Stimulated activated memory B cell treated with anti-CD40 and anti-IgM and Interleukin-4, amounts not matched to agents 10 μg/mL and 1 μg/mL and 100 μg/mL, for 72 hours (primary cell): ENCODE data around the gene PDGFD.

Source experiments
- ATAC-seq: fragments of 150-1000 bp; cut with Tn5 transposase; 2 replicates; pipeline ENCODE4 v1.10.0; 2021
- H3K27ac Mint-ChIP-seq: one replicate; pipeline ENCODE4 v1.8.0; 2022; ENCODE audit warnings: mild to moderate bottlenecking, mixed read lengths
- H3K27me3 Mint-ChIP-seq: one replicate; pipeline ENCODE4 v1.8.0; 2022; ENCODE audit warnings: mixed read lengths
- H3K36me3 Mint-ChIP-seq: one replicate; pipeline ENCODE4 v1.8.0; 2022; ENCODE audit warnings: mixed read lengths
- H3K4me1 Mint-ChIP-seq: one replicate; pipeline ENCODE4 v1.8.0; 2022; ENCODE audit warnings: mixed read lengths
- H3K4me3 Mint-ChIP-seq: one replicate; pipeline ENCODE4 v1.8.0; 2022; ENCODE audit warnings: mild to moderate bottlenecking, moderate library complexity, mixed read lengths
- H3K9me3 Mint-ChIP-seq: one replicate; pipeline ENCODE4 v1.8.0; 2022; ENCODE audit warnings: mixed read lengths

The PDGFD gene

GRCh38 chr11:104164028-104164520 lies at the start of gene PDGFD:
PDGFD (minus strand) TSS chr11:104164147.
- ATAC-seq = peak; percentile 86
- no peaks in the 10 kb centered on the region for H3K9me3 Mint-ChIP-seq
- H3K27ac Mint-ChIP-seq = no peak within 1 kb of the TSS
- peaks cover 6% of the 10 kb centered on the region for H3K4me1 Mint-ChIP-seq
- no peaks in the 10 kb centered on the region for H3K36me3 Mint-ChIP-seq
- H3K27me3 Mint-ChIP-seq = peaks cover 25% of the 10 kb centered on the region
- H3K4me3 Mint-ChIP-seq = peak within 1 kb of the TSS; percentile 77

GRCh38 chr11:104206936-104207335 lies 43.0 kb upstream of the PDGFD start:
- peaks cover 3% of the 10 kb centered on the region for H3K9me3 Mint-ChIP-seq
- no peak overlapping the region for H3K27ac Mint-ChIP-seq
- H3K4me1 Mint-ChIP-seq = no peaks in the 10 kb centered on the region
- H3K36me3 Mint-ChIP-seq = no peaks in the 10 kb centered on the region
- H3K4me3 Mint-ChIP-seq = no peak overlapping the region
- ATAC-seq = no peak
- no peaks in the 10 kb centered on the region for H3K27me3 Mint-ChIP-seq

- Mint-ChIP-seq H3K36me3 (no peaks in the 10 kb centered on the region), H3K9me3 (no peaks in the 10 kb centered on the region), H3K27ac (no peak overlapping the region), H3K27me3 (no peaks in the 10 kb centered on the region), H3K4me1 (no peaks in the 10 kb centered on the region), H3K4me3 (no peak overlapping the region)
- no peak for ATAC-seq
Observed at GRCh38 chr11:104205838-104206237, 41.9 kb upstream of the PDGFD start.

GRCh38 chr11:104200688-104201087 lies 36.7 kb upstream of the PDGFD start:
- H3K27ac Mint-ChIP-seq = no peak overlapping the region
- no peak for ATAC-seq
- no peaks in the 10 kb centered on the region for H3K9me3 Mint-ChIP-seq
- H3K27me3 Mint-ChIP-seq = no peaks in the 10 kb centered on the region
- H3K4me1 Mint-ChIP-seq = peaks cover 10% of the 10 kb centered on the region
- H3K4me3 Mint-ChIP-seq = no peak overlapping the region
- H3K36me3 Mint-ChIP-seq = no peaks in the 10 kb centered on the region

- H3K4me3 Mint-ChIP-seq = no peak overlapping the region
- no peaks in the 10 kb centered on the region for H3K27me3 Mint-ChIP-seq
- no peak overlapping the region for H3K27ac Mint-ChIP-seq
- no peaks in the 10 kb centered on the region for H3K36me3 Mint-ChIP-seq
- no peaks in the 10 kb centered on the region for H3K9me3 Mint-ChIP-seq
- no peak for ATAC-seq
- peaks cover 10% of the 10 kb centered on the region for H3K4me1 Mint-ChIP-seq
Observed at GRCh38 chr11:104199053-104199452, 35.1 kb upstream of the PDGFD start.

GRCh38 chr11:104198576-104198975 lies 34.6 kb upstream of the PDGFD start:
- no peaks in the 10 kb centered on the region for H3K9me3 Mint-ChIP-seq
- H3K27ac Mint-ChIP-seq = no peak overlapping the region
- no peak for ATAC-seq
- H3K36me3 Mint-ChIP-seq = no peaks in the 10 kb centered on the region
- peaks cover 10% of the 10 kb centered on the region for H3K4me1 Mint-ChIP-seq
- H3K27me3 Mint-ChIP-seq = no peaks in the 10 kb centered on the region
- H3K4me3 Mint-ChIP-seq = no peak overlapping the region

- H3K9me3 Mint-ChIP-seq = no peaks in the 10 kb centered on the region
- no peaks in the 10 kb centered on the region for H3K27me3 Mint-ChIP-seq
- H3K36me3 Mint-ChIP-seq = no peaks in the 10 kb centered on the region
- ATAC-seq = no peak
- no peak overlapping the region for H3K27ac Mint-ChIP-seq
- H3K4me1 Mint-ChIP-seq = no peaks in the 10 kb centered on the region
- no peak overlapping the region for H3K4me3 Mint-ChIP-seq
Observed at GRCh38 chr11:104191124-104191523, 27.2 kb upstream of the PDGFD start.

GRCh38 chr11:104183593-104183992 lies 19.6 kb upstream of the PDGFD start:
- Mint-ChIP-seq H3K27ac (no peak overlapping the region), H3K27me3 (no peaks in the 10 kb centered on the region), H3K9me3 (no peaks in the 10 kb centered on the region), H3K4me3 (no peak overlapping the region), H3K36me3 (no peaks in the 10 kb centered on the region), H3K4me1 (no peaks in the 10 kb centered on the region)
- ATAC-seq = no peak

- no peaks in the 10 kb centered on the region for H3K27me3 Mint-ChIP-seq
- no peak overlapping the region for H3K4me3 Mint-ChIP-seq
- H3K27ac Mint-ChIP-seq = no peak overlapping the region
- H3K36me3 Mint-ChIP-seq = no peaks in the 10 kb centered on the region
- ATAC-seq = no peak
- no peaks in the 10 kb centered on the region for H3K9me3 Mint-ChIP-seq
- H3K4me1 Mint-ChIP-seq = no peaks in the 10 kb centered on the region
Observed at GRCh38 chr11:104175769-104176168, 11.8 kb upstream of the PDGFD start.

- no peaks in the 10 kb centered on the region for H3K36me3 Mint-ChIP-seq
- peaks cover 11% of the 10 kb centered on the region for H3K27me3 Mint-ChIP-seq
- no peaks in the 10 kb centered on the region for H3K9me3 Mint-ChIP-seq
- no peak for ATAC-seq
- H3K4me1 Mint-ChIP-seq = no peaks in the 10 kb centered on the region
- no peak overlapping the region for H3K27ac Mint-ChIP-seq
- H3K4me3 Mint-ChIP-seq = no peak overlapping the region
Observed at GRCh38 chr11:104169091-104169490, 5.1 kb upstream of the PDGFD start.

GRCh38 chr11:104165014-104165413 lies 1.1 kb upstream of the PDGFD start:
- no peak overlapping the region for H3K4me3 Mint-ChIP-seq
- peaks cover 6% of the 10 kb centered on the region for H3K4me1 Mint-ChIP-seq
- no peak overlapping the region for H3K27ac Mint-ChIP-seq
- peaks cover 25% of the 10 kb centered on the region for H3K27me3 Mint-ChIP-seq
- no peaks in the 10 kb centered on the region for H3K9me3 Mint-ChIP-seq
- ATAC-seq = no peak
- no peaks in the 10 kb centered on the region for H3K36me3 Mint-ChIP-seq

GRCh38 chr11:104163100-104164027 lies 583 bp downstream of the PDGFD start:
- Mint-ChIP-seq H3K36me3 (no peaks in the 10 kb centered on the region), H3K4me1 (peaks cover 6% of the 10 kb centered on the region), H3K27me3 (peaks cover 25% of the 10 kb centered on the region), H3K9me3 (no peaks in the 10 kb centered on the region), H3K4me3 (peak overlapping the region; percentile 77), H3K27ac (no peak overlapping the region)
- no peak for ATAC-seq

GRCh38 chr11:104161751-104162450 lies 2.0 kb downstream of the PDGFD start:
- Mint-ChIP-seq H3K27me3 (peaks cover 25% of the 10 kb centered on the region), H3K27ac (no peak overlapping the region), H3K9me3 (no peaks in the 10 kb centered on the region), H3K36me3 (no peaks in the 10 kb centered on the region), H3K4me1 (peaks cover 6% of the 10 kb centered on the region), H3K4me3 (no peak overlapping the region)
- ATAC-seq = no peak

GRCh38 chr11:104159356-104159755 lies 4.6 kb downstream of the PDGFD start:
- no peak overlapping the region for H3K4me3 Mint-ChIP-seq
- H3K9me3 Mint-ChIP-seq = no peaks in the 10 kb centered on the region
- H3K27ac Mint-ChIP-seq = no peak overlapping the region
- no peak for ATAC-seq
- H3K27me3 Mint-ChIP-seq = peaks cover 14% of the 10 kb centered on the region
- H3K4me1 Mint-ChIP-seq = peaks cover 6% of the 10 kb centered on the region
- H3K36me3 Mint-ChIP-seq = no peaks in the 10 kb centered on the region

- H3K36me3 Mint-ChIP-seq = no peaks in the 10 kb centered on the region
- peaks cover 5% of the 10 kb centered on the region for H3K4me1 Mint-ChIP-seq
- ATAC-seq = no peak
- peaks cover 3% of the 10 kb centered on the region for H3K27me3 Mint-ChIP-seq
- H3K27ac Mint-ChIP-seq = no peak overlapping the region
- H3K4me3 Mint-ChIP-seq = no peak overlapping the region
- H3K9me3 Mint-ChIP-seq = no peaks in the 10 kb centered on the region
Observed at GRCh38 chr11:104155375-104155774, 8.6 kb downstream of the PDGFD start.

GRCh38 chr11:104154296-104154695 lies 9.7 kb downstream of the PDGFD start:
- no peaks in the 10 kb centered on the region for H3K27me3 Mint-ChIP-seq
- no peaks in the 10 kb centered on the region for H3K9me3 Mint-ChIP-seq
- H3K4me3 Mint-ChIP-seq = no peak overlapping the region
- peaks cover 5% of the 10 kb centered on the region for H3K4me1 Mint-ChIP-seq
- H3K36me3 Mint-ChIP-seq = no peaks in the 10 kb centered on the region
- no peak overlapping the region for H3K27ac Mint-ChIP-seq
- ATAC-seq = no peak
